HepG2 (cell line): ENCODE measurements around the gene ANO3. TPM values are rescaled to one million over a fixed set of nuclear protein-coding genes. Genes with fewer than 3 reads are reported as not detected.
A peak's percentile ranks its signal among the peaks of the same experiment; 100 is the strongest.
"Not testable (repeated sequence)": the region's sequence is repeated elsewhere in the genome, so short reads cannot be mapped to it uniquely, and the experiment has no call there.

ENCODE experiments used
- ATAC-seq: fragments of 200-7000 bp; cut with Tn5 transposase; 3 replicates; pipeline ENCODE4 v1.9.1; 2020; ENCODE audit warnings: mild to moderate bottlenecking, moderate library complexity
- BruUV-seq: library from RNA; stranded (reverse); fragments of 400-500 nt; replicated peaks from 2 replicates; lab custom pipeline; 2021; lab: Mats Ljungman, UMichigan
- CTCF ChIA-PET: fragments of 300-600 bp; formaldehyde crosslinking; extraction: SDS; loops from one replicate; lab custom pipeline; 2021; ENCODE audit warnings: low total read pairs, inconsistent platforms, low intra/inter-chr PET ratio; lab: Yijun Ruan, JAX
- POLR2A ChIA-PET: fragments of 350-600 bp; sonication (Branson Sonifier 250); formaldehyde crosslinking; loops from one replicate; lab custom pipeline; 2020; ENCODE audit warnings: antibody characterized with exemption, inconsistent platforms; lab: Yijun Ruan, JAX
- DNase-seq: peaks from one replicate; pipeline ENCODE4 v3.0.0-alpha.2; 2015; ENCODE audit warnings: low spot score
- FAIRE-seq: peaks from 3 replicates; lab custom pipeline; 2011; peaks lifted over from hg19 to GRCh38; lab: Jason Lieb, UNC
- H2AFZ ChIP-seq: one replicate; pipeline ENCODE4 v1.6.1; 2011; ENCODE audit warnings: low read length, inconsistent platforms
- H3K27ac ChIP-seq: fragments of 300-600 bp; 3 replicates; pipeline ENCODE4 v1.8.0; 2011; ENCODE audit warnings: mixed run types, mild to moderate bottlenecking, mixed read lengths, low read length, inconsistent platforms; ENCODE audit not compliant: insufficient read depth; ENCODE audit errors: extremely low read length
- H3K27me3 ChIP-seq, 2 experiments: fragments of 200-600 bp in 1 of 2; 2 replicates in 1 of 2; 3 replicates in 1 of 2; pipeline versions ENCODE4 v1.6.0 to v1.8.0; 2011; ENCODE audit warnings: low read length in 2 of 2, mild to moderate bottlenecking in 2 of 2, moderate library complexity in 2 of 2, inconsistent platforms in 1 of 2; ENCODE audit not compliant: insufficient read depth in 2 of 2, control insufficient read depth in 1 of 2
- H3K36me3 ChIP-seq, 2 experiments: fragments of 200-600 bp in 1 of 2; replicated peaks in 1 of 2; 2 replicates in 1 of 2; 3 replicates in 1 of 2; pipeline versions ENCODE4 v1.5.1 to v1.8.0; 2011; ENCODE audit warnings: low read length in 2 of 2, inconsistent platforms in 1 of 2; ENCODE audit not compliant: insufficient read depth in 2 of 2, control insufficient read depth in 1 of 2
- H3K4me1 ChIP-seq: 2 replicates; pipeline ENCODE4 v1.5.1; 2012; ENCODE audit warnings: low read length, inconsistent platforms; ENCODE audit not compliant: insufficient read depth
- H3K4me2 ChIP-seq: 2 replicates; pipeline ENCODE4 v1.6.0; 2011; ENCODE audit warnings: low read depth, low read length, inconsistent platforms
- H3K4me3 ChIP-seq, 3 experiments: fragments of 200-600 bp in 1 of 3; sonication (generic), shearing (Covaris generic) in 1 of 3; replicated peaks in 1 of 3; 2 replicates each; pipeline ENCODE4 v1.5.1; 2011 to 2016; ENCODE audit warnings: low read length in 3 of 3, inconsistent platforms in 2 of 3, low read depth in 2 of 3, mild to moderate bottlenecking in 2 of 3, control low read depth in 1 of 3, mixed read lengths in 1 of 3; ENCODE audit not compliant: insufficient read depth in 1 of 3
- H3K79me2 ChIP-seq: one replicate; pipeline ENCODE4 v1.6.1; 2011; ENCODE audit warnings: low read length, inconsistent platforms; ENCODE audit not compliant: insufficient read depth
- H3K9ac ChIP-seq: 2 replicates; pipeline ENCODE4 v1.6.0; 2011; ENCODE audit warnings: mild to moderate bottlenecking, low read depth, low read length, inconsistent platforms; ENCODE audit not compliant: insufficient read depth
- H3K9me3 ChIP-seq: 2 replicates; pipeline ENCODE4 v1.5.1; 2012; ENCODE audit warnings: mild to moderate bottlenecking, low read length
- H4K20me1 ChIP-seq: 2 replicates; pipeline ENCODE4 v1.6.0; 2011; ENCODE audit warnings: inconsistent platforms, mild to moderate bottlenecking, low read length, moderate library complexity; ENCODE audit not compliant: insufficient read depth
- CEBPB ChIP-seq: IDR thresholded peaks from 2 replicates; pipeline ENCODE4 v1.6.1; 2011; ENCODE audit warnings: low read depth, low read length, improper control_type of control experiment, borderline replicate concordance
- SMC3 ChIP-seq: IDR thresholded peaks from 2 replicates; pipeline ENCODE4 v1.6.1; 2011; ENCODE audit warnings: low read length, improper control_type of control experiment
- ZNF713 ChIP-seq: sonication (generic); formaldehyde crosslinking; IDR thresholded peaks from 2 replicates; pipeline ENCODE4 v1.4.0; 2020; ENCODE audit warnings: mild to moderate bottlenecking, missing genetic modification reagents
- WGBS: methylation state at CpG from one replicate; pipeline ENCODE4 v1.1.6; 2017; ENCODE audit warnings: low lambda C conversion rate; 5-methylcytosine and 5-hydroxymethylcytosine counted together
- in situ Hi-C: cut with HindIII; loops from 2 replicates; pipeline ENCODE4 v1.10.0; 2017; ENCODE audit warnings: low pct_unique_long_range_greater_than_20kb; ENCODE audit not compliant: extremely low pct_ligation_motif_present
- intact Hi-C: fragments of 100-400 bp; cut with micrococcal nuclease; formaldehyde crosslinking; loops from one replicate; pipeline ENCODE4 v1.10.0; 2022; ENCODE audit not compliant: unreplicated experiment
- polyA plus RNA-seq, 8 experiments: library from polyadenylated mRNA; depleted of rRNA in 3 of 8; stranded (reverse) in 7 of 8; unstranded in 1 of 8; fragments of >200 nt; fragmentation: Illumina TruSeq in 4 of 8; extraction: Trizol in 4 of 8; gene quantifications; 2 replicates each; pipeline versions ENCODE4 v1.2.1 to v1.2.3, GENCODE V29; 2011 to 2016; ENCODE audit warnings: low read depth in 4 of 8, missing spikeins in 1 of 8, mixed read lengths in 1 of 8; ENCODE audit not compliant: insufficient read depth in 1 of 8
- total RNA-seq, 5 experiments: library from RNA; depleted of rRNA; stranded (reverse); fragments of >200 nt; fragmentation: Illumina TruSeq; extraction: Trizol; gene quantifications; 2 replicates each; pipeline ENCODE4 v1.2.3, GENCODE V29; 2016; ENCODE audit warnings: low read depth in 1 of 5
- TF ChIP-seq, protein P1 (sequence below): sonication (generic); formaldehyde crosslinking; IDR thresholded peaks from 2 replicates; pipeline ENCODE4 v1.4.0; 2020; ENCODE audit warnings: missing genetic modification reagents, borderline replicate concordance
- TF ChIP-seq, protein P2 (sequence below): sonication (generic); formaldehyde crosslinking; IDR thresholded peaks from 2 replicates; pipeline ENCODE4 v1.4.0; 2020; ENCODE audit warnings: missing genetic modification reagents, borderline replicate concordance

Gene ANO3
- total and polyA plus RNA-seq, 2 of the 13 experiments (the other 11 are each of a cell fraction or from before 2014, with no cell fraction given), result 0.17 to 0.44 TPM

DNA sequence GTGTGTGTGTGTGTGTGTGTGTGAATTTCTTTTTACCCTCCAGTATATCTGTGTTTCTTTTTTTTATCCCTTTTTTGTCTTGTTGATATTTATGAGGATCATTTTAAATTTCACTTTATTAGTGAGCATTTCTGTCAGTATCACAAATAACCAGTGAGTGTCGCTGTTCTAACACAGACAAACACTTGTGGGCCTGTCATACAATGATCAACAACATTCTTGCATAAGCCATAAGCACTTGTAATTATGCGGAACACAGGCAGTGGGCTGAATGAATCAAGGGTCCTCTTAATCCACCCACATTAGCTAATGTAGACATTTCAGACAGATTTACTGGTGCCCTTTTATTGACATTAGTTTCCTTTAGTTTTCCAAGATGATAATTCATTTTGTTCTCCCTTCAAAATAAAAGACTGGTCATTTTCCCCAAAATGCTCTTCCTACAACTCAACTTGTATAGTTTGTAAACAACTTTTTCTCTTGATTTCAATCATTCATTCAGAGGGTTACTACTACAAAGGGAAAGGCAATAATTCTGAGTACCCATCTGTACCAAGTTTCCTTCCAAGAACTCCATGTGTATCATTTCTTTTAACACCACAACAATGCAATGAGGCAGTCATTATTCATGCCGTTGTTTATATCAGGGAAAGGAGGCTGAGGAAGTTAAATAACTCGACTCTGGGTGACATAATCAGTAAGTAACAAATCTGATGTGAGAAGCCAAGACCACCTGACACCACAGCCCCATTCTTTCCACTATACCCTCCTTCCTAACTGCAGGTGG, 34.5 kb upstream of the ANO3 start (continued):
- TF ChIP-seq SMC3 (peak; percentile 51; the same call in 1 of the 2 replicates), CEBPB (peak; percentile 31; the same call in 1 of the 2 replicates)

GRCh38 chr11:26316372-26316771, 15.6 kb upstream of the ANO3 start:
- H3K4me3 ChIP-seq, BruUV-seq, FAIRE-seq, H3K9me3 ChIP-seq, H3K27ac ChIP-seq, H3K27me3 ChIP-seq, DNase-seq, POLR2A ChIA-PET, ATAC-seq, in situ Hi-C loops, H3K36me3 ChIP-seq, H3K9ac ChIP-seq, intact Hi-C loops, H2AFZ ChIP-seq, H3K4me1 ChIP-seq, H3K4me2 ChIP-seq, H4K20me1 ChIP-seq, CTCF ChIA-PET, H3K79me2 ChIP-seq: not testable (repeated sequence)
- WGBS, result 0% methylated on average over 4 of the region's 5 CpGs

DNA sequence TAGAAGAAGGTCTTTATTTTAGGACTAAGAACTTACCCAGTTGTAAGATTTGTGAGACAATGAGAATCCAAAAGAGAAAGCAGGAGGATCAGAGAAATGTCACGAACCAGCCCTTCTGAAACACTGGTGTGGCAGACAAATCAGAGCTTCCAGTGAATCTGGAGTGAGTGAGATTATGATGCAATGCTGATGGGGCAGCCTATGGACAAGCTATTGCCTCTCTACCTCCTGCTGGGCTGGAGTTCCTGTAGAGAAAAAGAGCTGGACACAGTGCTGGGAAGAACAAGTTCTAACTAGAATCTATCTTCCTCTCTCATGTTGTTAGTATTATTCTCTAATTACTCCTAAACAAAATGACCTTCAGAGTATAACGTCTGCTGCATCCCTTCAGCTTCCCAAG, 12.0 kb upstream of the ANO3 start:
- Histone ChIP-seq H3K9ac (no peak overlapping the region), H4K20me1 (no peaks in the 10 kb centered on the region), H3K4me2 (no peak overlapping the region), H3K9me3 (no peaks in the 10 kb centered on the region), H3K27ac (no peak overlapping the region), H3K4me1 (no peaks in the 10 kb centered on the region), H3K79me2 (no peaks in the 10 kb centered on the region), H2AFZ (no peak overlapping the region), H3K27me3 (no peaks in the 10 kb centered on the region; a peak in 1 of 5 replicates), H3K4me3 (no peak overlapping the region), H3K36me3 (no peaks in the 10 kb centered on the region)
- no peak for DNase-seq
- no peak for ATAC-seq
- POLR2A ChIA-PET, result no interaction called here
- CTCF ChIA-PET, result no interaction called here
- in situ Hi-C loops (no loop called here), intact Hi-C loops (no loop called here)
- BruUV-seq, result no TSS peak
- FAIRE-seq, result no peak
- 0% methylated on average over 2 of the region's 2 CpGs for WGBS
- TF ChIP-seq ZNF713, result no peak
- TF ChIP-seq, protein P1, sequence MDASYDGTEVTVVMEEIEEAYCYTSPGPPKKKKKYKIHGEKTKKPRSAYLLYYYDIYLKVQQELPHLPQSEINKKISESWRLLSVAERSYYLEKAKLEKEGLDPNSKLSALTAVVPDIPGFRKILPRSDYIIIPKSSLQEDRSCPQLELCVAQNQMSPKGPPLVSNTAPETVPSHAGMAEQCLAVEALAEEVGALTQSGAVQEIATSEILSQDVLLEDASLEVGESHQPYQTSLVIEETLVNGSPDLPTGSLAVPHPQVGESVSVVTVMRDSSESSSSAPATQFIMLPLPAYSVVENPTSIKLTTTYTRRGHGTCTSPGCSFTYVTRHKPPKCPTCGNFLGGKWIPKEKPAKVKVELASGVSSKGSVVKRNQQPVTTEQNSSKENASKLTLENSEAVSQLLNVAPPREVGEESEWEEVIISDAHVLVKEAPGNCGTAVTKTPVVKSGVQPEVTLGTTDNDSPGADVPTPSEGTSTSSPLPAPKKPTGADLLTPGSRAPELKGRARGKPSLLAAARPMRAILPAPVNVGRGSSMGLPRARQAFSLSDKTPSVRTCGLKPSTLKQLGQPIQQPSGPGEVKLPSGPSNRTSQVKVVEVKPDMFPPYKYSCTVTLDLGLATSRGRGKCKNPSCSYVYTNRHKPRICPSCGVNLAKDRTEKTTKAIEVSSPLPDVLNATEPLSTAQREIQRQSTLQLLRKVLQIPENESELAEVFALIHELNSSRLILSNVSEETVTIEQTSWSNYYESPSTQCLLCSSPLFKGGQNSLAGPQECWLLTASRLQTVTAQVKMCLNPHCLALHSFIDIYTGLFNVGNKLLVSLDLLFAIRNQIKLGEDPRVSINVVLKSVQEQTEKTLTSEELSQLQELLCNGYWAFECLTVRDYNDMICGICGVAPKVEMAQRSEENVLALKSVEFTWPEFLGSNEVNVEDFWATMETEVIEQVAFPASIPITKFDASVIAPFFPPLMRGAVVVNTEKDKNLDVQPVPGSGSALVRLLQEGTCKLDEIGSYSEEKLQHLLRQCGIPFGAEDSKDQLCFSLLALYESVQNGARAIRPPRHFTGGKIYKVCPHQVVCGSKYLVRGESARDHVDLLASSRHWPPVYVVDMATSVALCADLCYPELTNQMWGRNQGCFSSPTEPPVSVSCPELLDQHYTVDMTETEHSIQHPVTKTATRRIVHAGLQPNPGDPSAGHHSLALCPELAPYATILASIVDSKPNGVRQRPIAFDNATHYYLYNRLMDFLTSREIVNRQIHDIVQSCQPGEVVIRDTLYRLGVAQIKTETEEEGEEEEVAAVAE (CRISPR knock-in tag), result no peak
- TF ChIP-seq, protein P2, sequence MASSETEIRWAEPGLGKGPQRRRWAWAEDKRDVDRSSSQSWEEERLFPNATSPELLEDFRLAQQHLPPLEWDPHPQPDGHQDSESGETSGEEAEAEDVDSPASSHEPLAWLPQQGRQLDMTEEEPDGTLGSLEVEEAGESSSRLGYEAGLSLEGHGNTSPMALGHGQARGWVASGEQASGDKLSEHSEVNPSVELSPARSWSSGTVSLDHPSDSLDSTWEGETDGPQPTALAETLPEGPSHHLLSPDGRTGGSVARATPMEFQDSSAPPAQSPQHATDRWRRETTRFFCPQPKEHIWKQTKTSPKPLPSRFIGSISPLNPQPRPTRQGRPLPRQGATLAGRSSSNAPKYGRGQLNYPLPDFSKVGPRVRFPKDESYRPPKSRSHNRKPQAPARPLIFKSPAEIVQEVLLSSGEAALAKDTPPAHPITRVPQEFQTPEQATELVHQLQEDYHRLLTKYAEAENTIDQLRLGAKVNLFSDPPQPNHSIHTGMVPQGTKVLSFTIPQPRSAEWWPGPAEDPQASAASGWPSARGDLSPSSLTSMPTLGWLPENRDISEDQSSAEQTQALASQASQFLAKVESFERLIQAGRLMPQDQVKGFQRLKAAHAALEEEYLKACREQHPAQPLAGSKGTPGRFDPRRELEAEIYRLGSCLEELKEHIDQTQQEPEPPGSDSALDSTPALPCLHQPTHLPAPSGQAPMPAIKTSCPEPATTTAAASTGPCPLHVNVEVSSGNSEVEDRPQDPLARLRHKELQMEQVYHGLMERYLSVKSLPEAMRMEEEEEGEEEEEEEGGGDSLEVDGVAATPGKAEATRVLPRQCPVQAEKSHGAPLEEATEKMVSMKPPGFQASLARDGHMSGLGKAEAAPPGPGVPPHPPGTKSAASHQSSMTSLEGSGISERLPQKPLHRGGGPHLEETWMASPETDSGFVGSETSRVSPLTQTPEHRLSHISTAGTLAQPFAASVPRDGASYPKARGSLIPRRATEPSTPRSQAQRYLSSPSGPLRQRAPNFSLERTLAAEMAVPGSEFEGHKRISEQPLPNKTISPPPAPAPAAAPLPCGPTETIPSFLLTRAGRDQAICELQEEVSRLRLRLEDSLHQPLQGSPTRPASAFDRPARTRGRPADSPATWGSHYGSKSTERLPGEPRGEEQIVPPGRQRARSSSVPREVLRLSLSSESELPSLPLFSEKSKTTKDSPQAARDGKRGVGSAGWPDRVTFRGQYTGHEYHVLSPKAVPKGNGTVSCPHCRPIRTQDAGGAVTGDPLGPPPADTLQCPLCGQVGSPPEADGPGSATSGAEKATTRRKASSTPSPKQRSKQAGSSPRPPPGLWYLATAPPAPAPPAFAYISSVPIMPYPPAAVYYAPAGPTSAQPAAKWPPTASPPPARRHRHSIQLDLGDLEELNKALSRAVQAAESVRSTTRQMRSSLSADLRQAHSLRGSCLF (CRISPR knock-in tag), result no peak
